HCT116 (cell line): ENCODE measurements around the gene CAPN2. TPM values are rescaled to one million over a fixed set of nuclear protein-coding genes. Genes with fewer than 3 reads are reported as not detected.

Experiments used
- ATAC-seq: fragments of 200-7000 bp; cut with Tn5 transposase; 2 replicates; pipeline ENCODE4 v1.9.1; 2020; ENCODE audit warnings: mild to moderate bottlenecking, moderate library complexity
- BruUV-seq: library from RNA; stranded (reverse); fragments of 400-500 nt; replicated peaks from 2 replicates; lab custom pipeline; 2021; lab: Mats Ljungman, UMichigan
- CTCF ChIA-PET: fragments of 300-600 bp; sonication (Branson Sonifier 250); formaldehyde crosslinking; loops from one replicate; lab custom pipeline; 2021; ENCODE audit warnings: antibody characterized with exemption; lab: Charles Lee
- POLR2A ChIA-PET: fragments of 300-600, 350-600 bp; sonication (Branson Sonifier 250); formaldehyde crosslinking; loops from one replicate; lab custom pipeline; 2021; ENCODE audit warnings: antibody characterized with exemption; lab: Charles Lee
- RAD21 ChIA-PET, 2 experiments: fragments of 300-600 bp; sonication (Branson Sonifier 250); formaldehyde crosslinking; loops; one replicate each; lab custom pipeline; 2023; ENCODE audit warnings: low total read pairs in 2 of 2; ENCODE audit not compliant: uncharacterized antibody in 2 of 2, unreplicated experiment in 2 of 2, low non-redundant PET in 1 of 2; lab: Charles Lee
- DNase-seq: peaks from one replicate; pipeline ENCODE4 v3.0.0-alpha.2; 2010; ENCODE audit warnings: low read depth, low spot score
- H2AFZ ChIP-seq: fragments of 200-600 bp; shearing (Covaris generic), sonication (generic); 2 replicates; pipeline ENCODE4 v1.6.1; 2017; ENCODE audit warnings: low read depth, mixed run types, mixed read lengths, antibody characterized with exemption, low read length; ENCODE audit not compliant: poor library complexity, severe bottlenecking
- H3K27ac ChIP-seq: 2 replicates; pipeline ENCODE4 v1.5.1; 2012; ENCODE audit warnings: low read depth, low read length
- H3K27me3 ChIP-seq: fragments of 200-600 bp; sonication (generic); 2 replicates; pipeline ENCODE4 v1.6.1; 2016; ENCODE audit warnings: mixed run types, low read length, mixed read lengths; ENCODE audit not compliant: insufficient read depth
- H3K36me3 ChIP-seq, 2 experiments: fragments of 200-500 bp in 1 of 2; fragments of 200-600 bp in 1 of 2; sonication (Bioruptor generic) in 1 of 2; sonication (generic) in 1 of 2; 2 replicates each; pipeline versions ENCODE4 v1.5.1 to v1.6.1; 2014 to 2016; ENCODE audit warnings: low read length in 2 of 2, inconsistent platforms in 1 of 2, mixed read lengths in 1 of 2, mixed run types in 1 of 2; ENCODE audit not compliant: insufficient read depth in 2 of 2, control insufficient read depth in 1 of 2
- H3K4me1 ChIP-seq, 2 experiments: fragments of 200-600 bp in 1 of 2; sonication (generic) in 1 of 2; 2 replicates each; pipeline versions ENCODE4 v1.5.1 to v1.6.1; 2012 to 2017; ENCODE audit warnings: low read length in 2 of 2, inconsistent platforms in 1 of 2, mild to moderate bottlenecking in 1 of 2, mixed read lengths in 1 of 2, mixed run types in 1 of 2, moderate library complexity in 1 of 2; ENCODE audit not compliant: insufficient read depth in 2 of 2, control insufficient read depth in 1 of 2
- H3K4me2 ChIP-seq: fragments of 200-600 bp; sonication (generic); 2 replicates; pipeline ENCODE4 v1.6.1; 2017; ENCODE audit warnings: mixed run types, low read length, mixed read lengths
- H3K4me3 ChIP-seq, 2 experiments: fragments of 200-600 bp in 1 of 2; sonication (generic) in 1 of 2; replicated peaks in 1 of 2; 2 replicates each; pipeline ENCODE4 v1.5.1; 2011 to 2016; ENCODE audit warnings: low read length in 2 of 2, control low read depth in 1 of 2, low read depth in 1 of 2, mild to moderate bottlenecking in 1 of 2, mixed read lengths in 1 of 2, mixed run types in 1 of 2
- H3K79me2 ChIP-seq: fragments of 200-600 bp; sonication (generic); 2 replicates; pipeline ENCODE4 v1.6.1; 2017; ENCODE audit warnings: mild to moderate bottlenecking, mixed run types, low read length, moderate library complexity, mixed read lengths; ENCODE audit not compliant: insufficient read depth
- H3K9ac ChIP-seq: fragments of 200-600 bp; sonication (generic); 2 replicates; pipeline ENCODE4 v1.6.1; 2016; ENCODE audit warnings: low read length, mixed read lengths
- H3K9me2 ChIP-seq: fragments of 200-600 bp; sonication (generic), shearing (Covaris generic); 2 replicates; pipeline ENCODE4 v1.6.1; 2017; ENCODE audit warnings: mixed run types, mild to moderate bottlenecking, moderate library complexity; ENCODE audit not compliant: insufficient read depth
- H3K9me3 ChIP-seq, 2 experiments: fragments of 200-500 bp in 1 of 2; fragments of 200-600 bp in 1 of 2; sonication (Bioruptor generic) in 1 of 2; sonication (generic) in 1 of 2; 2 replicates each; pipeline ENCODE4 v1.6.1; 2014 to 2017; ENCODE audit warnings: low read length in 2 of 2, mixed read lengths in 2 of 2, inconsistent platforms in 1 of 2, low read depth in 1 of 2, mild to moderate bottlenecking in 1 of 2, mixed run types in 1 of 2, moderate library complexity in 1 of 2; ENCODE audit not compliant: control insufficient read depth in 1 of 2, insufficient read depth in 1 of 2
- H4K20me1 ChIP-seq: fragments of 200-600 bp; sonication (generic), shearing (Covaris generic); 2 replicates; pipeline ENCODE4 v1.6.1; 2017; ENCODE audit warnings: mixed run types, mild to moderate bottlenecking, moderate library complexity; ENCODE audit not compliant: insufficient read depth
- CEBPB ChIP-seq: IDR thresholded peaks from 2 replicates; pipeline ENCODE4 v1.6.1; 2012; ENCODE audit warnings: low read depth
- EGR1 ChIP-seq: IDR thresholded peaks from 2 replicates; pipeline ENCODE4 v1.6.1; 2012; ENCODE audit warnings: low read depth
- EZH2 ChIP-seq: fragments of 200-600 bp; sonication (generic); IDR thresholded peaks from 2 replicates; pipeline ENCODE4 v1.6.1; 2017; ENCODE audit warnings: antibody characterized with exemption, mixed run types
- POLR2AphosphoS5 ChIP-seq: IDR thresholded peaks from 2 replicates; pipeline ENCODE4 v1.6.1; 2011; ENCODE audit warnings: mild to moderate bottlenecking, low read depth, low read length, moderate library complexity
- SIN3A ChIP-seq: IDR thresholded peaks from 2 replicates; pipeline ENCODE4 v1.6.1; 2012; ENCODE audit warnings: low read depth
- SRF ChIP-seq: IDR thresholded peaks from 2 replicates; pipeline ENCODE4 v1.6.1; 2012; ENCODE audit warnings: low read depth
- YY1 ChIP-seq: IDR thresholded peaks from 2 replicates; pipeline ENCODE4 v1.6.1; 2011; ENCODE audit warnings: low read length, low read depth, moderate library complexity, mild to moderate bottlenecking; ENCODE audit not compliant: insufficient replicate concordance; ENCODE audit errors: extremely low read depth
- intact Hi-C: fragments of 100-400 bp; cut with micrococcal nuclease; formaldehyde crosslinking; loops from 2 replicates; pipeline ENCODE4 v1.10.0; 2022
- total RNA-seq: library from RNA; stranded (reverse); gene quantifications from one replicate; pipeline ENCODE4 v1.2.1, GENCODE V29; 2021; ENCODE audit not compliant: unreplicated experiment
- TF ChIP-seq, protein P1 (sequence below): IDR thresholded peaks from 2 replicates; pipeline ENCODE4 v1.6.1; 2012

CAPN2 gene
- total RNA-seq, 1 experiment from 2014 or later: 173 TPM

DNA sequence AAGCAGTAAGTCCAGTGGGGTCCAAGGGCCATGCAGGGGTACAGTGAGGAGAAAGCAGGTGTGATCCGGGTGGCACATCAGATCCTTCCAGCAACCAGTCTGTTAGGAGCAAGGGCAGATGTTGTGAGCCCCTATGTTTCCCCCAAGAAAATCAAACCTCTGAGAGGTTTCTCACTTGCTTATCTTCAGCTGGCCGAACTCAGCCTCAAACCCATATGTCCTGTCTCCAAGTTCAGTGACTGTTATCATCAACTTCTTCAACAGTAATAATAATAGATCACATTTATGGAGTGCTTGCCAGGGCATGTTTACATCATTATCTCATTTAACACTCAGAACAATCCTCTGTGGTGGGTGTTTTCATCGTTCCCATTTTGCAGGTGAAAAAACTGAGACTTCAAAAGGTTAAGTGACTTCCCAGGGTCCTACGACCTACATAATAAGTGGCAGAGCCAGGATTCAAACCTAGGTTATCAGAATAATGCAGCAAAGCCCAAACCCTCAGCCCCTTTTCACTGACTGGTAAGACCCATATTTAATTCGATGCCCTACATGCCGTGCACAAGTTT lies 3.3 kb downstream of the CAPN2 start:
- RAD21 ChIA-PET: no interaction called here
- Histone ChIP-seq H4K20me1 (no peaks in the 10 kb centered on the region), H3K9ac (peak overlapping the region; percentile 95), H3K36me3 (peaks cover 7 to 44% of the 10 kb centered on the region in 2 experiments), H3K4me1 (peaks cover 44 to 87% of the 10 kb centered on the region in 2 experiments), H3K27ac (peak overlapping the region; percentile 96), H3K79me2 (peaks cover 88% of the 10 kb centered on the region), H3K9me2 (no peaks in the 10 kb centered on the region), H3K27me3 (no peaks in the 10 kb centered on the region), H3K9me3 (no peaks in the 10 kb centered on the region), H3K4me2 (peak overlapping the region; percentile 83), H2AFZ (no peak overlapping the region), H3K4me3 (peak overlapping the region; percentile 34 to 81)
- intact Hi-C loops: loop anchor here (2.0 kb wide), 1 partner anchor 33 kb away; no protein-coding TSS in a partner anchor
- POLR2A ChIA-PET: interaction anchor here (0.9 to 2.5 kb wide), 3 partner anchors 8 to 15 kb away, joined by 4 to 9 read pairs (median 6); no protein-coding TSS in a partner anchor
- ATAC-seq (no peak), DNase-seq (no peak)
- 0 out of 2 replicates have a peak, but pooled peaks have one; percentile 2 for TF ChIP-seq POLR2AphosphoS5
- TF ChIP-seq, protein P1, sequence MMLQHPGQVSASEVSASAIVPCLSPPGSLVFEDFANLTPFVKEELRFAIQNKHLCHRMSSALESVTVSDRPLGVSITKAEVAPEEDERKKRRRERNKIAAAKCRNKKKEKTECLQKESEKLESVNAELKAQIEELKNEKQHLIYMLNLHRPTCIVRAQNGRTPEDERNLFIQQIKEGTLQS: no peak
- TF ChIP-seq EZH2: no peak
- TF ChIP-seq CEBPB: no peak
- TF ChIP-seq EGR1: no peak
- no peak for TF ChIP-seq SIN3A
- CTCF ChIA-PET: interaction anchor here (1.0 kb wide), 1 partner anchor 8 kb away, joined by 3 read pairs; no protein-coding TSS in a partner anchor
- BruUV-seq: no TSS peak

DNA sequence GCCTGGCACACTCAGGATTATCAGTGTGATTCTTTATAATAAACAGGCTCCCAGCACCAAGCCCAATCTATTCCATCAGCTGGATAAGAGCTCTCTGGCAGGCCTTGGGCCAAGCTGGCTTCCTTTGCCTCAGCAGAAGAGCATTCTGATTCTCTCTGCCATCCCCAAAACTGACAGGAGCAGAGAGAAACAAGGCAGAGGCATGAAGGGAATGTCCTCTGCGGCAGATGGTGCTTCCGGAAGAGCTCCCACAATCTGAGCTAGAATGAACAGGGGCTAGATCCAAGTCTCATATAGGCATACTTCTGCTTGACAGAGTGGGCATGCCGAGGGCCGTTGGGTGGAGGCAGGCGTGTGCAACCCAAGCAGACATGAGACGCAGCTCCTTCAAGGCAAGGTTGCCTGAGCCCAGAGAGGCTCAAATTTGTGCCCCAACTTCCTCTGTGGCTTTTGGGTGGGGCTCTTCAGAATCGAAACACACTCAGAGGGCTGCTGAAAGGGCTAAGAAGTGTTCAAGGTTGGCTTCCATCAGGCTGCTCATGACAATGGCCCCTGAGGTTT lies 4.0 kb downstream of the CAPN2 start:
- Histone ChIP-seq H3K36me3 (peaks cover 7 to 51% of the 10 kb centered on the region in 2 experiments), H3K27me3 (no peaks in the 10 kb centered on the region), H3K9me3 (no peaks in the 10 kb centered on the region), H2AFZ (no peak overlapping the region), H3K4me2 (peak overlapping the region; percentile 83), H3K9me2 (no peaks in the 10 kb centered on the region), H3K79me2 (peaks cover 95% of the 10 kb centered on the region), H4K20me1 (no peaks in the 10 kb centered on the region), H3K4me1 (peaks cover 38 to 87% of the 10 kb centered on the region in 2 experiments), H3K4me3 (no peak overlapping the region), H3K9ac (peak overlapping the region; percentile 95; the same call in 1 of the 2 replicates), H3K27ac (no peak overlapping the region; the same call in 1 of the 2 replicates)
- RAD21 ChIA-PET: no interaction called here
- no peak for DNase-seq
- TF ChIP-seq YY1: no peak
- no peak for TF ChIP-seq SRF
- no peak for TF ChIP-seq CEBPB
- intact Hi-C loops: no loop called here
- POLR2A ChIA-PET: interaction anchor here (0.9 to 2.5 kb wide), 3 partner anchors 9 to 15 kb away, joined by 4 to 9 read pairs (median 6); no protein-coding TSS in a partner anchor
- ATAC-seq: no peak
- BruUV-seq: no TSS peak
- CTCF ChIA-PET: interaction anchor here (0.5 to 1.0 kb wide), 2 partner anchors 9 to 95 kb away, joined by 3 read pairs; no protein-coding TSS in a partner anchor
